HG03460 (cell line): ENCODE results near the gene FAM13A.
A peak's percentile ranks its signal among the peaks of the same experiment; 100 is the strongest.

Experiments
- ATAC-seq: cut with Tn5 transposase; IDR thresholded peaks from one replicate; pipeline ENCODE4 v1.9.1; 2021; ENCODE audit not compliant: unreplicated experiment

Gene FAM13A

GRCh38 chr4:88792821-88793220 is 264.2 kb downstream of the FAM13A start:
- ATAC-seq, result no peak

GRCh38 chr4:88792268-88792781 is 264.7 kb downstream of the FAM13A start:
- peak; percentile 79 for ATAC-seq

GRCh38 chr4:88791274-88791673 is 265.7 kb downstream of the FAM13A start:
- no peak for ATAC-seq

- ATAC-seq, result no peak
Measured at GRCh38 chr4:88788895-88789294, 268.1 kb downstream of the FAM13A start.

- ATAC-seq, result no peak
Measured at GRCh38 chr4:88788424-88788823, 268.6 kb downstream of the FAM13A start.

GRCh38 chr4:88786011-88786410 is 271.0 kb downstream of the FAM13A start:
- ATAC-seq, result no peak

GRCh38 chr4:88780389-88780788 is 276.6 kb downstream of the FAM13A start:
- ATAC-seq, result no peak

GRCh38 chr4:88779431-88779830 is 277.6 kb downstream of the FAM13A start:
- no peak for ATAC-seq

- no peak for ATAC-seq
Measured at GRCh38 chr4:88775529-88775928, 281.5 kb downstream of the FAM13A start.

GRCh38 chr4:88775026-88775425 is 282.0 kb downstream of the FAM13A start:
- no peak for ATAC-seq

- no peak for ATAC-seq
Measured at GRCh38 chr4:88771883-88772450, 285.0 kb downstream of the FAM13A start.

- no peak for ATAC-seq
Measured at GRCh38 chr4:88765729-88766128, 291.3 kb downstream of the FAM13A start.

- ATAC-seq, result no peak
Measured at GRCh38 chr4:88763075-88763474, 293.9 kb downstream of the FAM13A start.

- ATAC-seq, result no peak
Measured at GRCh38 chr4:88761861-88762523, 295.0 kb downstream of the FAM13A start.

GRCh38 chr4:88761342-88761741 is 295.6 kb downstream of the FAM13A start:
- no peak for ATAC-seq

GRCh38 chr4:88759895-88760290 is 297.1 kb downstream of the FAM13A start:
- no peak for ATAC-seq

GRCh38 chr4:88759039-88759894 is 297.7 kb downstream of the FAM13A start:
- no peak for ATAC-seq

- ATAC-seq, result no peak
Measured at GRCh38 chr4:88758264-88758663, 298.7 kb downstream of the FAM13A start.

- no peak for ATAC-seq
Measured at GRCh38 chr4:88757776-88758175, 299.2 kb downstream of the FAM13A start.

- no peak for ATAC-seq
Measured at GRCh38 chr4:88757067-88757466, 299.9 kb downstream of the FAM13A start.

- ATAC-seq, result no peak
Measured at GRCh38 chr4:88756149-88756548, 300.8 kb downstream of the FAM13A start.

GRCh38 chr4:88755454-88755853 is 301.5 kb downstream of the FAM13A start:
- ATAC-seq, result no peak
